Fibroblast of the aortic adventitia (primary cell): Measurements from ENCODE around the gene CYBRD1. TPM values are rescaled to one million over a fixed set of nuclear protein-coding genes. Genes with fewer than 3 reads are reported as not detected.
A peak's percentile ranks its signal among the peaks of the same experiment; 100 is the strongest.

ENCODE experiments used
- DNase-seq: peaks from one replicate; pipeline ENCODE4 v3.0.0-alpha.2; 2010; ENCODE audit warnings: low read depth
- H3K4me3 ChIP-seq: 2 replicates; pipeline ENCODE4 v1.5.1; 2011; ENCODE audit warnings: low read depth, mild to moderate bottlenecking, control low read depth, low read length, moderate library complexity
- total RNA-seq: library from RNA; depleted of rRNA; stranded (reverse); fragments of >200 nt; gene quantifications from 2 replicates; pipeline ENCODE4 v1.2.3, GENCODE V29; 2012; ENCODE audit warnings: low replicate concordance
- TF ChIP-seq, protein P1 (sequence below): IDR thresholded peaks from 2 replicates; pipeline ENCODE4 v1.5.1; 2011; ENCODE audit warnings: mild to moderate bottlenecking, low read length, control low read depth, inconsistent platforms; ENCODE audit not compliant: insufficient read depth

The CYBRD1 gene
- total RNA-seq, 1 donor: 741 TPM

DNA sequence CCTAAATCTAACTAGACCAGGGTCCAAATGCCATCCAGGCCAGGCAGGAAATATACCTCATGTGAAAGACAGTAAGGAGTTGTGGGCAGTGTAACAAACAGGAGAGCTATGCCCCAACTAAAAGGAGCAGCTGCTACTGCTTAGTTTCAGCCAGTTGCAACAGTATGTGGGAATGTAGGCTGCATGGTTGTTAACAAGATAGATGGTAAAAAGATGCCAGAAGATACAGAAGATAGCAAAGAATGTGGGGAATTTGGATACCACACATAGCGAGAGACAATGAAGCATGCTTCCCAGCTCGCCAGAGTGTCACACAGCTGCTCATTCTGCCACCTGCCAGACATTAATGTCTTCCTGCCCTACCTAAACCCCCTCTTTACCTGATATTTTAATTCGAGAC lies 39.4 kb upstream of the CYBRD1 start:
- TF ChIP-seq, protein P1, sequence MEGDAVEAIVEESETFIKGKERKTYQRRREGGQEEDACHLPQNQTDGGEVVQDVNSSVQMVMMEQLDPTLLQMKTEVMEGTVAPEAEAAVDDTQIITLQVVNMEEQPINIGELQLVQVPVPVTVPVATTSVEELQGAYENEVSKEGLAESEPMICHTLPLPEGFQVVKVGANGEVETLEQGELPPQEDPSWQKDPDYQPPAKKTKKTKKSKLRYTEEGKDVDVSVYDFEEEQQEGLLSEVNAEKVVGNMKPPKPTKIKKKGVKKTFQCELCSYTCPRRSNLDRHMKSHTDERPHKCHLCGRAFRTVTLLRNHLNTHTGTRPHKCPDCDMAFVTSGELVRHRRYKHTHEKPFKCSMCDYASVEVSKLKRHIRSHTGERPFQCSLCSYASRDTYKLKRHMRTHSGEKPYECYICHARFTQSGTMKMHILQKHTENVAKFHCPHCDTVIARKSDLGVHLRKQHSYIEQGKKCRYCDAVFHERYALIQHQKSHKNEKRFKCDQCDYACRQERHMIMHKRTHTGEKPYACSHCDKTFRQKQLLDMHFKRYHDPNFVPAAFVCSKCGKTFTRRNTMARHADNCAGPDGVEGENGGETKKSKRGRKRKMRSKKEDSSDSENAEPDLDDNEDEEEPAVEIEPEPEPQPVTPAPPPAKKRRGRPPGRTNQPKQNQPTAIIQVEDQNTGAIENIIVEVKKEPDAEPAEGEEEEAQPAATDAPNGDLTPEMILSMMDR: no peak
- no peak overlapping the region for H3K4me3 ChIP-seq
- peak; percentile 31 for DNase-seq

DNA sequence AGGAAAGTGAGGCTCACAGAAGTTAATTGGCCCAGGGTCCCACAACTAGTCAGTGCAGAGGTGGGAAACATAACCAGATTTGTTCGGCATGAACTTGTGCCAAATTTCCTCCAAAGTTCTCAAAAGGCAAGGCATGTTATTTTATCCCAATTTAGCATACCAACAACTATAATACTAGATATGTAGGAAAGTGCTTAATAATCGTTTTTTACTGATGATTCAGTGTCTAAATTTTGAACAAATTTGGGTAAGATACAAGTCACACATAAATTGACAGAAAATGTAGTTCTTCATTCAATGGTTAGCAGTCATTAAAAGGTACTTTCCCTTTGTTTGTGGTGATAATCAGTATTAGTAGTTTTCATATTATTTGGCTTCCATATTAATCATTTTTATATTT lies 38.5 kb upstream of the CYBRD1 start:
- no peak for DNase-seq
- H3K4me3 ChIP-seq: no peak overlapping the region
- TF ChIP-seq, protein P1: no peak

DNA sequence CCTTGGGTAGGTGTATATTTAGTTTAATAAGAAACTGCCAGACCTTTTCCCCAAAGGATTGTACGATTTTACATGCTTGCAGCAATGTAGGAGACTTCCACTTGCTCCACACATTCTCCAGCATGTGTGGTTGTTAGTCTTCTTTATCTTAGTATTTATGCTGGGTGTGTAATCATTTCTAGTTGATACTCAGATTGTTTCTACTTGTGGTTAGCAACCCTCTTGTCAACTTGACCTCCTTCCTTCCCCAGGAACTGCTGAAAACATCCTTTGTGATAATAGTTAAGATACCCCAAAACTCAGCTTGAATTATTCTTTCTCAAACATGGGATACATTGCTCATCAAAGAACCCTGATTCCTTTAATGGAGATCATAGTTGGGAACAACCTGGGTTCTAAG lies 37.2 kb upstream of the CYBRD1 start:
- DNase-seq: no peak
- TF ChIP-seq, protein P1: no peak
- H3K4me3 ChIP-seq: no peak overlapping the region

DNA sequence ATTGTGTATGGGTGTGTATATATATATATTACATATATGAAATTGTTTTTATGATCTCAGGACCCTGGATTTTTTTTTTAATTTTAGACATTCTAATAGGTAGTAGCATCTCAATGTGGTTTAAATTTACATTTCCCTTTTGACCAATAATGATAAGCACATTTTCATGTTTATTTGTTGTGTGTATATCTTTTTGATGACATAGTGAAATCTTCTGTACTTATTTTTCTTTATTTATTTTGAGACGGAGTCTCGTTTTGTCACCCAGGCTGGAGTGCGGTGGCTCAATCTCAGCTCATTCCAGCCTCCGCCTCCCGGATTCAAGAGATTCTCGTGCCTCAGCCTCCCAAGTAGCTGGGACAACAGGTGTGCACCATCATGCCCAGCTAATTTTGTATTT lies 35.1 kb upstream of the CYBRD1 start:
- DNase-seq: no peak
- TF ChIP-seq, protein P1: no peak
- no peak overlapping the region for H3K4me3 ChIP-seq

DNA sequence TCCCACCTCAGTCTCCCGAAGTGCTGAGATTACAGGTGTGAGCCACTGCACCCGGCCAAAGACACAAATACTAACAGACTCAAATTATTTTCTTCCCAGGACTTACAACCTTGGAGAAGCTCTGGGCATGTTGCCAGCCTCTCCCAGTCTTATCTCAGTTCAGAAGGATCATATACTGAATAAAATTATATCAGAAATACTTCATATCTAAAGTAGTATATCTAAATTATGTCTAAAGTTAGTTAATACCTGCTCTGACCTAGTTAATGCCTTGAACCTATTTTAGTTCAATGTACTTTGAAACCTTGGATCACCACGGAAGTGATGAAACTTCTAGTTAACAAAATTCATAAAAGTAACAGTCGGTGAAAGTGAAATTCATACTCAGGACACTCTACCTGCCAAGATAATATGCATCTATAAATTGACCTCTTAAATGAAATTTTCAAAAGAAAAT lies 34.4 kb upstream of the CYBRD1 start:
- peak; percentile 23 for DNase-seq
- TF ChIP-seq, protein P1: no peak

DNA sequence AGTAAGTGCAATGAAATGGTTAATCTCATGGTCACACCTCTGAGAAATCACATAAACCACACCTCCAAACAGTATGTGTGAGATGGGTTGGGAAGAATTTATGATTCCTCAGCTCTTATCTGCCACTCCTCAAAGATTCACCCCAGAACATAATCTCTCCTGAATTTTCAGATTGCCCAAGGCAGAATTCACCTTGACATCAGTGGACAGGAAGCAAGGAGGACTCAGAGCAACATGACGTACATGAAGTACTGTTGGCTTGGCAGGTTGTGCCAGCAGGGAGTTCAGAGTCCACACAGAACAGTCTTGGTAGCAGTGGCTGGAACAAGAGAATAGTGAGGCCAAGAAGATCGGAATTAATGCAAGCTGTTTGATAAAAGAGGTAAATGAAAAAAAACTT lies 31.7 kb upstream of the CYBRD1 start:
- no peak for DNase-seq
- TF ChIP-seq, protein P1: no peak

More for the DNA sequence above, 34.4 kb upstream of the CYBRD1 start:
- no peak overlapping the region for H3K4me3 ChIP-seq

DNA sequence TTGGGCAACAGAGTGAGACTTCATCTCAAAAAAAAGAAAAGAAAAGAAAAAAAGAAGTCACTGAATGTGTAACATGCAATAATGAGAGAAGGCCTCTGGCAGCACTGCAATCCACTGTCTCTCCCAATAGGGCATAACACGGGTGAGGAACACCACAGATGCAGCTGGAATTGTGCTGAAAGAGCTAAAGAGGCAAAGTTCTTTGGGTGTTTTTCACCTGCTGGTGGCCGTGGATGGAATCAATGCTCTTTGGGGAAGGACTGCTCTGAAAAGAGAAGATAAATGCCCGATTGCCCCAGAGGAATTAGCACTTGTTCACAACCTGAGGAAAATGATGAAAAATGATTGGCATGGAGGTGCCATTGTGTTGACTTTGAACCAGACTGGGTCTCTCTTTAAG lies 31.0 kb upstream of the CYBRD1 start:
- DNase-seq: no peak
- TF ChIP-seq, protein P1: no peak

More for the DNA sequence above, 31.7 kb upstream of the CYBRD1 start:
- H3K4me3 ChIP-seq: no peak overlapping the region

More for the DNA sequence above, 31.0 kb upstream of the CYBRD1 start:
- H3K4me3 ChIP-seq: no peak overlapping the region
